Middle frontal gyrus (tissue), 1 donor: ENCODE measurements around the gene MUC5AC.

ENCODE experiments used
- DNase-seq: peaks from one replicate; pipeline ENCODE4 v3.0.0-alpha.2; 2015; ENCODE audit warnings: low spot score; ENCODE audit errors: extremely low spot score

The MUC5AC gene

DNA sequence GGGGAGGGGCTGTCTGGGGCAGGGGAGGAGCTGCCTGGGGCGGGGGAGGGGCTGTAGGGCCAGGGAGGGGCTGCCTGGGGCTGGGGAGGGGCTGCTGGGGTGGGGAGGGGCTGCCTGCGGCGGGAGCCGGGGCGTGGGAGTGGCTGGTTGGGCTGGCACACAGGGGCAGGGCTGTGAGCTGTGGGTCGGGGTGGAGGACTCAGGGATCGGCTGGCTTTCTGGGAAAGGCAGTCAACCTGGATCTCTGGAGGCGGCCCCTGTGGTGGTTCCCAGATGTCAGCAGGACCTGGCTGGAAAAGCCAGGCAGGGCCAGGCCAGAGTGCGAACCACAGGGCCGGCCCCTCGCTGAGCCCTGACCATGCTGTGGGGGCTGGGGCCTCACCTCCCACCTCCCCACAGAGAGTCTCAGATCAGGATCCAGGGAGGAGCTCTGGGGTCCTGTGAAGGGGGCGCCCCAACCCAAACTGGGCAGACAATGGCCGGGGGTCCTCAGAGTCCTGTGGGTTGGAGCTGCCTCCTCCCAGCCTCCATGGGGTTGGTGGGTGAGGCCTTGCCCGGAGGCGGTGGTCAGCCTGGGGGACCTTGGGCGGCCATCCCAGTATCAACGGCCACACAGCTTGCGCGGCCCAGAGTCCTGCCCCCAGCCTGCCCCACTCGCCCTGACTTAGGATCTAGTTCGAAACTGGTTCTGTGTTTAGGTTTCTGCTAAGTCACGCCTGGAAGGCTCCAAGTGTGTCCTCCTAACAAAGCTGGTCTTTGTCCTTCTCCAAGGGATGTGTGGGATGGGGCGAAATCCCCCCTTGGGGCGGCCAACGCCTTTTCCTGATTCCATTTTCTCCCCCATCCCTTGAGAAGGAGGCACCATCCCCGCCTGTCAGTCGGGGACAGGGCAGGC, 67.0 kb downstream of the MUC5AC start:
- DNase-seq = no peak

DNA sequence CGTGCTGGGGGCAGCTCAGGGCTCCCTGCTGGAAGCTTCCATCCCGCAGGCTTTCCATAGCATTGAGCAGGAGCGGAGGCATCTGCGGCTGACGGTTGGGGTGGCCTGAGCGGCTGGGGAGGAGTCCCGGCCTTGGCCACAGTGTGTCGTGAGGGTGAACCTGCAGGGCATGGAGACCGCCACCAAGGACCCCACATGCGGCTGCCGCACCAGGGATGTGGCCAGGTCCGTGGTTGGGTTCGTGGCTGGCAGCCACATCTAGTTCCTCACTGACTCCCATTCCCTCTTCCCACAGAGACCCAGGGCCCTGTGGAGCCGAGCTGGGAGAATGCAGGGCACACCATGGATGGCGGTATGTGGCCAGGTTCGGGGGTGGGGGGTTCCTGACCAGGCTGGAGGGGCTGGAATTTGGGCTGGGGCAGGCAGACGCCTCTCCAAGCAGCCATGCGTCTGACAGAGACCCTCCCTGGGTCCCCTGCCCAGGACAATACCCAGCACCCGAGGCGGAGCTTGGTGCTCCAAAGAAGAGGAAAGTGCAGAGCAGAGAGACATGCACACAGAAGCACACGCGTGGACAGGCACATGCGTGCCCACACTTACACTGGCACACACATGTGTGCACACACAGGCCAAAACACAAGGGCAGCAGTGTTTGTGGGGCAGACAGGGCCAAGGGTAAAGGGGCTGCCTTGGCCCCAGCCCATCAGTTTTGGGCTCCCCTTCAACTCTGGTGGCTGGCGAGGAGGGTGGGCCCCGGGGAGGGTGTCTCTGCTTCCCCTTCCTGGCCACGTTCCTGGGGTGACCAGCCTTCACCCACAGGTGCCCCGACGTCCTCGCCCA, 67.9 kb downstream of the MUC5AC start:
- no peak for DNase-seq

DNA sequence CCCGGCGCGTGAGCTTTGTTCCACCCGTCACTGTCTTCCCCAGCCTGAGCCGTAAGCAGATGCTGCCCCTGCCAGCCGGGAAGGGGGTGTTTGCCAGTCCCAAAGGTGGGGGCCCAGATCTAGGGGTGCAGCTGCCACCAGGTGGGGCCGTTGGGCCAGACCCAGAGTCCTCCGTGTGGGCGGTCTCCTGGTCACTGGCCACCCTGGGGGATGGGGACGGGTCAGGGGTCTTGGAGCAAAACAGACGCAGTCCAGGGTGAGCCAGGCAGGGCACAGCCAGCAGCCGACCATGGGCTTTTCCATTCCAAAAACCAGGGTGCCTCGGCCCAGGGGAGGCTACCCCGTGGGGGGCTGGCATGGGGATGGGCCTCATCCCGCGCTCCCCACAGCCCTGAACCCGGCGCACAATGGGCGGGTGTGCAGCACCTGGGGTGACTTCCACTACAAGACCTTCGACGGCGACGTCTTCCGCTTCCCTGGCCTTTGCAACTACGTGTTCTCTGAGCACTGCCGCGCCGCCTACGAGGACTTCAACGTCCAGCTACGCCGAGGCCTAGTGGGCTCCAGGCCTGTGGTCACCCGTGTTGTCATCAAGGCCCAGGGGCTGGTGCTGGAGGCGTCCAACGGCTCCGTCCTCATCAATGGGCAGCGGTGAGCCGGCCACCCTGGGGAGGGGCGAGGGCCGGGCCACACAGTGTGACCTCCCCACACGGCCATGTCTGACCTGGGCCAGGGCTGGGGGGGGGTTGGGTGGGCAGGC, 68.7 kb downstream of the MUC5AC start:
- no peak for DNase-seq

DNA sequence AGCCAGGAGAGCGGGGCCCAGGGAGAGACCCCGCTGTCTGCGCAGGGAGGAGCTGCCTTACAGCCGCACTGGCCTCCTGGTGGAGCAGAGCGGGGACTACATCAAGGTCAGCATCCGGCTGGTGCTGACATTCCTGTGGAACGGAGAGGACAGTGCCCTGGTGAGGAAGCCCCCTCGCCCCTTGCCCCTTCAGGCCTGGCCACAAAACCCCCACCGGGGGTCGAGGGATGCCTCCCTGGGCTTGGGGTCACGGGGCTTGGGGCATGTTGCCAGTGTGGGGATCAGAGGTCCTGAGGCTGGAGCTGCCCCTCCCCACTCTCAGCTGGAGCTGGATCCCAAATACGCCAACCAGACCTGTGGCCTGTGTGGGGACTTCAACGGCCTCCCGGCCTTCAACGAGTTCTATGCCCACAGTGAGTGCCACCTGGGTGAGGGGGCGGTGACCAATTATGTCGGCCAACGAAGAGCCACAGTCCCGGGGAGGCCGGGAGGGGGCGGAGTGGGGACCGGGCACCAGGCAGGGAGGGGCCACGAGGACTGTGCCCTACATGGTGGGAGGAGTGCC, 69.3 kb downstream of the MUC5AC start:
- no peak for DNase-seq

DNA sequence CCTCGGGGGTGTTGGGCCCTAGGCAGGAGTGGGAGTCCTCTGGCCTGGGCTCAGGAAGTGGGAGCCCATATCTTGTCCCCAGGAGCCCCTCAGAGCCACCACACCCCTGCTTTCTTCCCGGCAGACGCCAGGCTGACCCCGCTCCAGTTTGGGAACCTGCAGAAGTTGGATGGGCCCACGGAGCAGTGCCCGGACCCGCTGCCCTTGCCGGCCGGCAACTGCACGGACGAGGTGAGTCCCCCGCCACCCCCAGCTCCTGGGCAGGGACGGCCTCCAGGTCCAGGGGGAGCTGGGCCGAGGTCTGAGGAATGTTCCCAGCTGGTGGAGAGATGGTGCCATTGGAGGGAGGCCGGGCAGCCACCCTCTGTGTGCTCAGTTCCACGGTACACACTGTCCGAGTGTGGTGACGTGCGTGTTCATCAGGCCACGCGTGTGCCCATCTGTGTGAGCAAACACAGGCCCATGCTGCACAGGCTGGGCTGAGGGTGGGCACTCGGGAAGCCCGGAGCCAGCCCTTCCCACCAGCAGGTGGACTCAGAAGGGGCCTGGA, 69.9 kb downstream of the MUC5AC start:
- no peak for DNase-seq

DNA sequence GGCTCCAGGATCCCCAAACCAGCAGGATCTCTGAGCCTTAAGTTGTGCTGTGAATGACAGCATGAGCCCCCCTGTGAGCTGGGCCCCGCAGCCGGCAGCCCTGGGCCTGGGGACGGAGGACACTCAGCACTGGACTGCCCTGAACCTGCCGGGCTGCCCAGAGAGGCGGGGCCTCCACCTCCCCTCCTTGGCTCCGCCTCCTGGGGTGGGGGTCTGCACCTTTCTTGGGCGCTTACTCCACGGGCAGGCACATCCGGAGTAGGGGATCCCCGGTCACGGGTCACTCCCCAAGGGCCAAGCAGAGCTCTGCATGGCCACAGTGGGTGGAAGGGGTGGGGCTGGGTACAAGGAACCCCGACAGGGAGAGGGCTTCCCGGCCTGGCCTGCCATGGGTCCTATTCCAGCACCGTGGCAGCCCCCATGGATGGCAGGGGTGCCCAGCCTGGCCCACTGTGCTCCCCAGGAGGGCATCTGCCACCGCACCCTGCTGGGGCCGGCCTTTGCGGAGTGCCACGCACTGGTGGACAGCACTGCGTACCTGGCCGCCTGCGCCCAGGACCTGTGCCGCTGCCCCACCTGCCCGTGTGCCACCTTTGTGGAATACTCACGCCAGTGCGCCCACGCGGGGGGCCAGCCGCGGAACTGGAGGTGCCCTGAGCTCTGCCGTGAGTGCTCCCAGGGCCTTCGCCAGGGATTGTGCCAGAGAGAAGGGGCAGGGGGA, 70.5 kb downstream of the MUC5AC start:
- no peak for DNase-seq

DNA sequence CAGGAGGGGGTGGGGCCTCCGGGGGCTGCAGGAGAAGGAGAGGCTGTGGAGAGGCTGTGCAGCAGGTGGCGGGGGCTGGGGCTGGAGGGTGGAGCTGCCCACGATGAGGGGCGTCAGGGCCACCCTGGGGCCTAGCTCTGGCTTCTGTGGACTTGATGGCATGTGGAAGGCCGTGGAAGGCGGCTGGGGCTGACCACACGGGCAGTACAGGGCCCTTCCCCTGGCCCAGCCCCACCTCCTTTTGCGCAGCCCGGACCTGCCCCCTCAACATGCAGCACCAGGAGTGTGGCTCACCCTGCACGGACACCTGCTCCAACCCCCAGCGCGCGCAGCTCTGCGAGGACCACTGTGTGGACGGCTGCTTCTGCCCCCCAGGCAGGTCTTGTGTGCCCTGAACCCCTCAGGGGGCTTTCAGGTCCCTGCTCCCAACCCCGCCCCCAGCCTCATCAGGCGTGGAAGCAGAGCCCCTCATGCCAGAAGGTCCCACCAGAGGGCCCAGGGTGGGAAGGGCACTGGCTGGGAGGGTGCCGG, 71.2 kb downstream of the MUC5AC start:
- DNase-seq = no peak

DNA sequence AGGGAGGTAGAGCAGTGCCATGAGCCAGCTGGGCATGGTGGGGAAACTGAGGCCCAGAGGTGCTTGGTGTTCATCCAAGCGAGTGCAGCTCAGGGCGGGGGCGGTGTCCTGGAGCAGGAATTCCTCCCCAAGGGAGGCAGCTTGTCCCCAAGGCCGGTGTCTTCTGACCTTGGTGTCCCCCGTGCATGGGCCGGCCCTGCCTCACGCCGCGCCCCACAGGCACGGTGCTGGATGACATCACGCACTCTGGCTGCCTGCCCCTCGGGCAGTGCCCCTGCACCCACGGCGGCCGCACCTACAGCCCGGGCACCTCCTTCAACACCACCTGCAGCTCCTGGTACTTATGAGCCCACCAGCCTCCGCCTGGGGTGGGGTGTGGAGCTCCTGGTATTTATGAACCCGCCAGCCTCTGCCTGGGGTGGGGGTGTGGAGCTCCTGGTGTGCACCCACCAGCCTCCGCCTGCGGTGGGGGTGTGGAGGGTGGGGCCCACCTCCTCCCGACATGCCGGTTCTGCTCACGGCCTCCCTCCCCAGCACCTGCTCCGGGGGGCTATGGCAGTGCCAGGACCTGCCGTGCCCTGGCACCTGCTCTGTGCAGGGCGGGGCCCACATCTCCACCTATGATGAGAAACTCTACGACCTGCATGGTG, 71.8 kb downstream of the MUC5AC start:
- DNase-seq = no peak

DNA sequence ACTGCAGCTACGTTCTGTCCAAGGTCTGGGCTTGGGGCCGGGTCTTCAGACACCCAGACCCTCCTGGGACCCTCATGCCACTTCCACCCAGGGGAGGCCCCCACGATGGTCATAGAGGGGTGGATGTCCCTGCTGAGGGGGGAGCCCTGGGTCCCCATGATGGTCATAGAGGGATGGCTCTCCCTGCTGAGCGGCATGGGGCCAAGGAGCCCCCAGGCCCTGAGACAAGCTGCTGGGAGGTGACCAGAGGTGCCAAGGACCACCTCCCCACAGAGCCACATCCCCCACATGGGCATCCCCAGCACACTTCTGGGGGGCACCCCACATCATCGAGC, 72.3 kb downstream of the MUC5AC start:
- no peak for DNase-seq

DNA sequence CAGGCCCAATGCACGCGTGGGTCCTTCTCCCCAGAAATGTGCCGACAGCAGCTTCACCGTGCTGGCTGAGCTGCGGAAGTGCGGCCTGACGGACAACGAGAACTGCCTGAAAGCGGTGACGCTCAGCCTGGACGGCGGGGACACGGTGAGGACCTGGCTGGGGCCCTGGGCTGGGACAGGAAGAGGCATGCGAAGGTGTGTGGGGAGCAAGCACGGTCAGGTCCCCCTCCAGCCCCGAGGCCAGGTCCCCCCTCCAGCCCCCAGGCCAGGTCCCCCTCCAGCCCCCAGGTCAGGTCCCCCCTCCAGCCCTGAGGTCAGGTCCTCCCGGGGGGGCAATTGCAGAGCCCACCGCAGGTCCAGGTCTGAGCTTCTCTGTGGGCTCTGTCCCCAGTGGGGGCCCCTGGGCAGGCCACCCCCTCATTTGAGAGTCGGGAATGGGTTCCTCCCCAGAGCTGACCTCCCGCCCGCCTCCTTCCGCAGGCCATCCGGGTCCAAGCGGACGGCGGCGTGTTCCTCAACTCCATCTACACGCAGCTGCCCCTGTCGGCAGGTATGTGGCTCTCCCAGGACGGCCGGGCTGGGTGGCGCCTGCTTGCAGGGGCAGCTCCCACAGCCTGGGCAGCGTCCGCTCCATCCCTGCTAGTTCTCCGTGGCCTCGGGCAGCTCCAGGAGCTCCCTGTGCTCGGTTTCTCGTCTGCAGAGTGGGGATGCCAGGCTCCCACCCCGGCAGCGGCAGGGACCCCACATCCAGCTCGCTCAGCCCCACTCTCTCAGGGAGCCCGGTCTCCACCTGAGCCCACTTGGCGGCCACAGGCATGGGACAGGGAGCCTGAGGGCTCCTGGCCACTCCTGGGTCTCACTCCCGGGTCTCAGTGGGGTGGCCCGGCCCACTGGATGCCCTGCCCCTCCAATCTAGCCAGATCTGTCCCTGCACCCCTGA, 73.0 kb downstream of the MUC5AC start:
- DNase-seq = no peak

DNA sequence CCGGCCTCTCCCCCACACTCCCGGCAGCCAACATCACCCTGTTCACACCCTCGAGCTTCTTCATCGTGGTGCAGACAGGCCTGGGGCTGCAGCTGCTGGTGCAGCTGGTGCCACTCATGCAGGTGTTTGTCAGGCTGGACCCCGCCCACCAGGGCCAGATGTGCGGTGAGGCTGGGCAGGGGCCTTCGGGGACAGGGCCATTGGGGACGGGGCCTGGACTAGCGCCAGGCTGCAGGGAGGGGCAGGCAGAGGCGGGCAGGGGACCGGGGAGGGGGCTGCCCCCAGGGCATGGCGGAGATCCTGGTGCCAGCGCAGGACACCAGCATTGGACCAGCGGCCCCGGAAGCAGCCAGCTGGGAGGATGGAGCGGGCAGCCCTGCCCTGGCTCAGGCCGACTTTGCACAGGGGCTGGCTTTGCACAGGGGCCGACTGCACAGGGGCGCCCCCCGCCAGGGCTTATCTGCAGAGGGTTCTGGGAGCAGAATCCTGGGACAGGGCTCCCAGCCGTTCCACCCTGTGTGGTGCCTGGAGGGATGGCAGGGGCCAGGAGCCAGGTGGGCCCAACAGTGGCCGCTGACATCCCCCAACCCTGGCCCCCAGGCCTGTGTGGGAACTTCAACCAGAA, 73.8 kb downstream of the MUC5AC start:
- DNase-seq = no peak

DNA sequence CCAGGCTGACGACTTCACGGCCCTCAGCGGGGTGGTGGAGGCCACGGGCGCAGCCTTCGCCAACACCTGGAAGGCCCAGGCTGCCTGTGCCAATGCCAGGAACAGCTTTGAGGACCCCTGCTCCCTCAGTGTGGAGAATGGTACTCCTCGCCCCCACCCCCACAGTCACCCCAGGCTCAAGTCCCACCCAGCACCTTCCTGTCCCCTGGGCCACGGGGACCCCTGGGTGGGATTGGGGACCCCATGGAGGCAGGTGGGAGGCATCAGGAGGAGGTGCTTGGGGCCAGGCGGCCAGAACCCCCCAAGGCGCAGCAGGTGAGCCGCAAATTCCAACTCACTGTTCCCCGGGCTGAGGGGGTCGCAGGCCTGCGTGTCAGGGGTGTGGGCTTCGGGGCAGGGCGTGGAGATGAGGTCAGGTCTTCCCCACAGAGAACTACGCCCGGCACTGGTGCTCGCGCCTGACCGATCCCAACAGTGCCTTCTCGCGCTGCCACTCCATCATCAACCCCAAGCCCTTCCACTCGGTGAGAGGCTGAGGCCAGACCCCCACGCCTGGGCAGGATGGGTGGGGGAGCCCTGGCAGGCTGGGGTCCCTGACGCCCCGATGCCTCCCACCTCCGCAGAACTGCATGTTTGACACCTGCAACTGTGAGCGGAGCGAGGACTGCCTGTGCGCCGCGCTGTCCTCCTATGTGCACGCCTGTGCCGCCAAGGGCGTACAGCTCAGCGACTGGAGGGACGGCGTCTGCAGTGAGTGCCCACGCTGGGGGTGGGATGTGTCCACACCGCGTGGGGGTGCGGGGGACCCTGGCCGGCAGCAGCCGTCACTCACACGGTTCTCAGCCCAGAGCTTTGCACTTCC, 74.5 kb downstream of the MUC5AC start:
- no peak for DNase-seq

DNA sequence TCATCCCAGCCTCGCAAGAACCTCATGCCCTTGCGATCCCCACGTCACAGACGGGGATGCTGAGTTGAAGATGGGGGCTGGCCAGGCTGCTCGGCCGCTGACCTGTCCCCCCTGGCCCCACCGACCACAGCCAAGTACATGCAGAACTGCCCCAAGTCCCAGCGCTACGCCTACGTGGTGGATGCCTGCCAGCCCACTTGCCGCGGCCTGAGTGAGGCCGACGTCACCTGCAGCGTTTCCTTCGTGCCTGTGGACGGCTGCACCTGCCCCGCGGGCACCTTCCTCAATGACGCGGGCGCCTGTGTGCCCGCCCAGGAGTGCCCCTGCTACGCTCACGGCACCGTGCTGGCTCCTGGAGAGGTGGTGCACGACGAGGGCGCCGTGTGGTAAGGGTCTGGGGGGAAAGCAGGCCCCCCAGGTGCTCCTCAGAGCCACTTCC, 75.1 kb downstream of the MUC5AC start:
- DNase-seq = no peak

DNA sequence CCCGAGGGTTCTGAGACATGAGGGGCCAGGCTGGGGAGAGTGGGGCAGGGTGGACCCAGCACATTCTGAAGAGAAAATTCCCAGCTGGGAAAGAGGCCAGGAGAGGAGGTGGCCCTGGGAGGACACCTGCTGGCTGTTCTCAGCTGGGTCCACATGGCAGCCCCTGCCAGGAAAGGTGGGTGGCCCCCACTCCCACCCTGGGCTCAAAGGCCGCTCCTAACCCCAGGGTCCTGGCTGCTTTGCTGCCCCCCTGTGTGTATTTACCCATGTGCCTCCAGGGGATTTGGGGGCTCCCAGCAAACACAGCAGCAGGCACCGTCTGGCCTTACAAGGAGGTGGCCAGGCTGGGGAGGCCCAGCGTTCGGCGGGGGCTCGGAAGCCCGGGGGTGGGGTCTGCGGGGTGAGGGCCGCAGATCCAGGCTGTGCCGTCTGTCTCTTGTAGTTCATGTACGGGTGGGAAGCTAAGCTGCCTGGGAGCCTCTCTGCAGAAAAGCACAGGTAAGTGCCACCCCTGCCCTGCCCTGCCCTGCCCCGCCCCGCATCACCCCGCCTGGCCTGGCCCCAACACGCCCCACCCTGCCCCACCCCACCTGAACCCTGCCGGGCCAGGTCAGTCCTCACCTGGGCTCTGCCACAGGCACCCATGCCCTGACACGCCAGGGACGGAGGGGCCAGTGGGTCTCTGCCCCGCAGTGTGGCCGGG, 75.7 kb downstream of the MUC5AC start:
- no peak for DNase-seq

DNA sequence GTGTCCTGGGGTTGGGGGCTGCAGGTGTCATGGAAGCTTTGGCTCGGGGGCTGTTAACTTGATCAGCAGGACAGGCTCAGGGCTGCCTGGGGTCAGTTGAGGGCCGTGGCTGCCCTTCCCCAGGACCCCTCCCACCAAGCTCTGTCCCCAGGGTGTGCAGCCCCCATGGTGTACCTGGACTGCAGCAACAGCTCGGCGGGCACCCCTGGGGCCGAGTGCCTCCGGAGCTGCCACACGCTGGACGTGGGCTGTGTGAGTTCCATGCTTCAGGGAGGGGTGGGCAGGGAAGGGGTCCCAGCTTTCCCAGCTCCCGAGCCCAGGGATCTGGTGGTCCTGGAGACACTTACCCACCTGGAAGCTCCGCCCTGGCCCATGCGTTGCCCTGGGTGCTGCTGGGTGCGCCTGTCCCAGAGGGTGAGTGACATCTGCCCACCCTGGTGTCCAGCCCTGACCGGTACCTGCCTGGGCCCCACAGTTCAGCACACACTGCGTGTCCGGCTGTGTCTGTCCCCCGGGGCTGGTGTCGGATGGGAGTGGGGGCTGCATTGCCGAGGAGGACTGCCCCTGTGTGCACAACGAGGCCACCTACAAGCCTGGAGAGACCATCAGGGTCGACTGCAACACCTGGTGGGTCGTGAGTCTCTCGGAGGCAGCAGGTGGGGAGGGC, 76.4 kb downstream of the MUC5AC start:
- no peak for DNase-seq

DNA sequence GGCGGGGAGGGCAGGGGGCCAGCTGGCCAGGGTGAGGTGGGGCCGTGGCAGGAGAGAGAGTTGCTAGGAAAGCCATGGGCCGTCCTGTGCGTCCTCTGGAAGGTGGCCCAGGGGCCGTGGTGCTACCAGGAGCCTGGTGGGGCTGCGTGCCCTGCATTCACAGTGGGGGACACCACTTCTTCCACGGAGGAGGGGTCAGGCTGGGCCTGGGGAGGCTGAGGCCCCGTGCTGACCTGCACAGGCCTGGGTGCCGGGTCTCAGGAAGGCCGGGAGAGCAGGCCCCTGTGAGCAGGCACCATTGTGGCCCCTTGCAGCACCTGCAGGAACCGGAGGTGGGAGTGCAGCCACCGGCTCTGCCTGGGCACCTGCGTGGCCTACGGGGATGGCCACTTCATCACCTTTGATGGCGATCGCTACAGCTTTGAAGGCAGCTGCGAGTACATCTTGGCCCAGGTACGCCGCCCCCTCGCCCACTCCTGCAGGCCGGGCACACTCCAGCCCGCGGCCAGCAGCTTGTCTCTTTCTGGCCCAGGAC, 77.1 kb downstream of the MUC5AC start:
- DNase-seq = no peak
